GM19025 (cell line): Measurements from ENCODE around the gene NUMB.

Experiments used
- ATAC-seq: cut with Tn5 transposase; IDR thresholded peaks from one replicate; pipeline ENCODE4 v1.9.1; 2021; ENCODE audit warnings: mild to moderate bottlenecking, low read depth, moderate library complexity; ENCODE audit not compliant: unreplicated experiment

The NUMB gene

GRCh38 chr14:73264080-73264884, 194.1 kb downstream of the NUMB start:
- no peak for ATAC-seq

DNA sequence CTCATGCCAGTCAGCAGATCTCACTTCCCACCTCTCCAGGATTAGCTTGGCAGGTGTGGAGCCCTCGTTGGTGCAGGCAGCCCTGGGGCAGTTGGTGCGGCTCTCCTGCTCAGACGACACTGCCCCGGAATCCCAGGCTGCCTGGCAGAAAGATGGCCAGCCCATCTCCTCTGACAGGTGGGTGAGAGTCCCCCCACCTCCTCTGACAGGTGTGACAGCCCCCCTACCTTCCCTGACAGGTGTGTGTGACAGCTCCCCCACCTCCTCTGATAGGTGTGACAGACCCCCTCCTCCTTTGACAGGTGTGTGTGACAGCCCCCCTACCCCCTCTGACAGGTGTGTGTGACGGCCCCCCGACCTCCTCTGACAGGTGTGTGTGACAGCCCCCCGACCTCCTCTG, 194.7 kb downstream of the NUMB start:
- ATAC-seq: no peak

GRCh38 chr14:73262427-73263183, 195.7 kb downstream of the NUMB start:
- ATAC-seq: no peak

GRCh38 chr14:73261520-73262426, 196.6 kb downstream of the NUMB start:
- no peak for ATAC-seq

DNA sequence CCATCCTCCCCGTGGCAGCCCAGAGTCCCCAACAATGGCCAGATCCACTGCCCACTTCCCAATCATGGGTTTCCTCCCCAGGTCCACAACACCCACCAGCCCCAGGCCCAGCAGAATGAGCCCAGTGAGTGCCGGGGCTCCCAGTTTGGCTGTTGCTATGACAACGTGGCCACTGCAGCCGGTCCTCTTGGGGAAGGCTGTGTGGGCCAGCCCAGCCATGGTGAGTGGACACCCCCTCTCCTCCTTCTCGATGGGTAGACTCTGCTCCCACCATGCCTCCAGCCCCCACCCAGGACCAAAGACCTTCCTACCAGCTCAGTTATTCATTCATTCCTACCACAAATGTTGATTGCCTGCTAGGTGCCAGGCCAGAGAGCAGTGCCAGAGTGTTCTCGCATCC, 197.3 kb downstream of the NUMB start:
- no peak for ATAC-seq

DNA sequence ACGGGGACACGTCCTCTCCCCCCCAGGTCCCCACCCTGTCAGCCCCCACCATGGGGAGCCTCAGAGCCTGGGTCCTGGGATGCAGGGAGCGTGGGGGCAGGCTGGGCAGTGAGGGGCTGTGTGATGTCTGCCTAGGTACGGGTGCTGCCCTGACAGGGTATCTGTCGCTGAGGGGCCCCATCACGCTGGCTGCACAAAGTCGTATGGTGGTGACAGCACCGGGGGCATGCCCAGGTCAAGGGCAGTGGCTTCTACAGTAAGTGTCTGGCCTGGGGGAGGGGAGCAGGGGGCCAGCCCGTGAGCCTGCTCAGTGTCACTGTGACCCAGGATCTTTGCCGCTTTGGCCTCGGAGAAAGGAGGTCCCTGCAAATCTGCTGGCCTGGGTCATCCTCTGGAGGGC, 197.8 kb downstream of the NUMB start:
- no peak for ATAC-seq

DNA sequence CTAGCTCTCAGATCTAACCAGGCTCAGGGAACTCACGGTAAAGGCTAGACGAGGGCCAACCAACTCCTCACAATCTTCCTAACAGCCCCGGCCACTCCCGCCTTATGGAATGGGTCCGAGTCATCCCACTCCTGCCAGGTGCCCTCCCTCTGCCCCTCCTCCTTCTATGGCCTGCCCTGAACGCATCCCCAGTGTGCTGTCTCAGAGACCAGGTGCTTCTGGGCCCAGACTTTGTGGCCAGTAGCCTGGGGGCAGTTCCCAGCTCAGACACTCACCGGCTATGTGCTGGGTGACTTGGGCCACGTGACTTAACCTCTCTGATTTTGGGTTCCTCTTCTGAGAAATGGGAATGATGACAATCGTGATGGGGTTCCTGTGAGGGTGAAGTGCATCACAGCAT, 198.5 kb downstream of the NUMB start:
- no peak for ATAC-seq

DNA sequence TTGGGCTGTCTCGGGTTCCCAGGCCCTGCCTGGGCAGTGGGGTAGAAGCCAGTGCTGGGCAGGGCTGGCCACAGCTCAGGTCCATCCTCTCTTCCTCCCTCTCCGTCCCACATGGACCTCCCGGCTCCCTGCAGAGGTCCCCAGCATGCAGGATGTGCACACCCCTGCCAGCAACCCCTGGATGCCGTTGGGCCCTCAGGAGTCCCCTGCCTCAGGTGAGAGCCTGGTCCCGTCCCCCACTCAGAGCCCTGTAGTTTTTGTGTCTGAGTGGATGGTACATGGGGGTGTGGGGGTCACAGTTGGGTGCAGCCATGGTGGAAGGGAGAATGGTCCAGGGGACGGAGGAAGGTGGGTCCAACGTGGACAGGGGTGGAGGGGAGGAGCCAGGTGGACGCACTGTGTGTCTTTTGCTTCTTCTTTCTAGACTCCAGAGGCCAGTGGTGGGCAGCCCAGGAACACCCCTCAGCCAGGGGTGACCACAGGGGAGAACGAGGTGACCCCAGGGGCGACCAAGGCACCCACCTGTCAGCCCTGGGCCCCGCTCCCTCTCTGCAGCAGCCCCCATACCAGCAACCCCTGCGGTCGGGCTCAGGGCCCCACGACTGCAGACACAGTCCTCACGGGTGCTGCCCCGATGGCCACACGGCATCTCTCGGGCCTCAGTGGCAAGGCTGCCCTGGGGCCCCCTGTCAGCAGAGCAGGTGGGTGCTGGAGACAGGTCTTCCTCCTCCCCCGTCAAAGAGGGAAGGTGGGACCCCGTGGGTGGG, 199.3 kb downstream of the NUMB start:
- no peak for ATAC-seq

DNA sequence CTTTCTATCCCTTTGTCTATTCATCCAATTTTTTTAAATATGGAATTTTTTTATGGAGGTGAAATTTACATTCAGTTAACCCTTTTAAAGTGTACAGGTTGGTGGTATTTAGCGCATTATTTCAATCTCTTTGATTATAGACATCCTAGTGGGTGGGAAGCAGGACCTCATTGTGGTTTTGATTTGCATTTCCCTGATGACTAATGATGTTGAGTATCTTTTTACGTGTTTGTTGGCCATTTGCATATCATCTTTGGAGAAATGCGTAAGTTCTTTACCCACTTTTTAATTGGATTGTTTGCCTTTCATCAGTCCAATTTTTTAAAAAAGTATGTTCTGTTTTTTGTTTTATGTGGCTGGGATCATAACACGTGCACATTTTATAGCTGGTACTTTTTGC, 200.3 kb downstream of the NUMB start:
- no peak for ATAC-seq

DNA sequence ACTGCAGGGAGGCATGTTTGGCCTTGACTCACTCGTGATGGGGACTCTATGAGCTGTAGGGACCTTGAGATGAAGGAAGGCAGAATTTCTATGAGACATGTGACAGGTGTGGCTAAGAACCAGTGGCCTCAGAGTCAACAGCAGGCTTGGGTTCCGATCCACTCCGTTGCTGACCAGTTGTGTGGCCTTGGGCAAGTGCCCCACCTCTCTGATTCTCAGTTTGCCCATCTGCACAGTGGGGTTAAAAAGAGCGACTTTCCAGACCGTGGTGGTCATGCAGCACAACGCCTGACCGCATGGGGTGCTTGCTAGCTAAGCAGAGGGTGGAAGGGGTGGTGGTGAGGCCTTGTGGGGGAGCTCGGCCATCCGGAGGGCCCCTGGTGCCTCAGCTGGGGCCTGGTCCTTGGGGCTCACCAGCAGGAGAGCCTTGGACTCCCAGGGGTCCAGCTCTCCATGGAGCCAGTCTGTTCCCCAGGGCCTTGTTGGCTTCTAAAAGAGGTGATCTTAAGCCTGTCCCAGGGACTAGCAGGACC, 202.6 kb downstream of the NUMB start:
- ATAC-seq: no peak

GRCh38 chr14:73255005-73255400, 203.3 kb downstream of the NUMB start:
- ATAC-seq: no peak

DNA sequence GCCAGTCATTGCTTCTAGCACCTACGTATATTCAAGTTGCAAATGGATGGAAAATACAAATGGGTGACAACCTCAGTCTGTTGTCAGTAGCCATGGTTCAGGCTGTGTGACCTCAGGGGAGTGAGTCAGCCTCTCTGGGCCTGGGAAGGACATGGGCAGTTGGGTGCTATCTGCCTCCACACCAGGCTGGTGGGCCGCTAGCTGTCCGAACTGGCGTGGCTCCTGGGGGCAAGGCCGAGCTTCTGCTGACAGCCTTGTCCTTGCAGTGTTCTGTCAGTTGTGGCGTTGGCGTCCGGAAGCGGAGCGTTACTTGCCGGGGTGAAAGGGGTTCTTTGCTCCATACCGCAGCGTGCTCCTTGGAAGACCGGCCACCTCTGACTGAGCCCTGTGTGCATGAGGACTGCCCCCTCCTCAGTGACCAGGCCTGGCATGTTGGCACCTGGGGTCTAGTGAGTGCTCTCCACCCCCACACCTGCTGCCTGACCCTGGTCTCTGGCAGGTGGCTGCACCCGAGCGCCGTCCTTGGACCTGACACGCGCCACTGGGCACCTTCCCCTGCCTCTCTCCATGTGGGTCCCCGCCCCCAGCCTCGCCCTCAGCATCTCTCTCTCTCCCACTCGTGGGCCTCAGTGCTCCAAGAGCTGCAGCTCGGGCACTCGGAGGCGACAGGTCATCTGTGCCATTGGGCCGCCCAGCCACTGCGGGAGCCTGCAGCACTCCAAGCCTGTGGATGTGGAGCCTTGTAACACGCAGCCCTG, 203.9 kb downstream of the NUMB start:
- no peak for ATAC-seq

DNA sequence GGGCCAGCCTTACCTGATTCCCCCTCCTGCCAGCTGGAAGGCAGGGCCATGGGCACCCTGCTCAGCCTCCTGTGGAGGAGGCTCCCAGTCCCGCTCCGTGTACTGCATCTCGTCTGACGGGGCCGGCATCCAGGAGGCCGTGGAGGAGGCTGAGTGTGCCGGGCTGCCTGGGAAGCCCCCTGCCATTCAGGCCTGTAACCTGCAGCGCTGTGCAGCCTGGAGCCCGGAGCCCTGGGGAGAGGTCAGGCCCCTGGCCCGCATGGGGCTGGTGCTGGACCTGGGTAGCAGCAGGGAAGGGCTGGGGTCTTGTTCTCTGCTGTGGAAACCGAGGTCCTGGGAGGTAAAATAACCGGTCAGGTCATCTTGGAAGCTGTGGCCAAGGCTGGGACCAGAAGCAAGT, 204.6 kb downstream of the NUMB start:
- ATAC-seq: no peak

DNA sequence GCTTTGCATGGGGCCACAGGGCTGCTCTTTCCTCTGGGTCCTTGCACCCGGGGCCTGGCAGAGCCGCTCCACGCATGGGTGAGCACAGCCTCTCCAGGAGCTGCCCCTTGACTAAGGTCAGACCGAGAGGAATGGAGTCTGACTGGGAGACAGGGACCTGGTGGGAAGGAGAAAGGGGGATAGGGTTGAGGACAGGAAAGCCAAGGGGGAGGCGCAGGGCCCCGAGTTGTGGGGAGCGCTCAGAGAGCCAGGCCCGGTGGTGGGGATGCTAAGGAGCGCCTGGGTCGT, 205.1 kb downstream of the NUMB start:
- no peak for ATAC-seq

DNA sequence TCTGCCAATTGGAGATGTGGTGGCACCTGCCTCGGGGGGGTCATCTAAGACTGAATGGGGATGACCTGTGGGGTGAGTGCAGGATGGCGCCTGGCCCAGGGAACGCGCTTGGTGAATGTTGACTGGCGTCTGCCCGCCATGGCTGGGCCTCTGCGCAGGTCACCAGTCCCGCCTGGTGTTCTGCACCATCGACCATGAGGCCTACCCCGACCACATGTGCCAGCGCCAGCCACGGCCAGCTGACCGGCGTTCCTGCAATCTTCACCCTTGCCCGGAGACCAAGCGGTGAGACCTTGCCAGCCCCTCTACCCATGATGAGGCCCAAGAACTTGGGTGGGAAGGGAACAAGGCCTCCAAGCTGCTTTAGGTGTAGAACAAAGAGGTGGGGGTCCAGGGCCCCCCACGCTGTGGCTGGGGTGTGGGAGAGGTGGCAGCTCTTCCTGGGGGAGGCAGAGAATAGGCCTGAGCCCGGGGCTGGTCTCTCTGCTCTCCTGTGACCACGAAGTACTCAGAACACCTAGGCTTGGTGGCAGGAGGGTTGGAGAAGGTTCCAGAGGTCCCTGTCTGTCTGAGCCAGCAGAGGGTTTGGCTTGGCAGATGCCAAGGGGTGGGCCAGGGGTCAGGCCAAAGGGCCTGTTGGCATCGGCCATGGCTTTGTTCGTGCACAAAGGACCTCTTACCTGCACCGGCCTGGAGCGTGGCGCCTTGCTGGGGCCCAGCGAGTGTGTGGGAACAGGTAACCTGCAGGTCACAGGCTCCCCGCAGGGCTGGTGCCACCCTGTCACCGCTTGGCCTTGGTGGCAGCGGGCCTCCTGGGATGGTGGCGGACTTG, 205.6 kb downstream of the NUMB start:
- ATAC-seq: no peak

DNA sequence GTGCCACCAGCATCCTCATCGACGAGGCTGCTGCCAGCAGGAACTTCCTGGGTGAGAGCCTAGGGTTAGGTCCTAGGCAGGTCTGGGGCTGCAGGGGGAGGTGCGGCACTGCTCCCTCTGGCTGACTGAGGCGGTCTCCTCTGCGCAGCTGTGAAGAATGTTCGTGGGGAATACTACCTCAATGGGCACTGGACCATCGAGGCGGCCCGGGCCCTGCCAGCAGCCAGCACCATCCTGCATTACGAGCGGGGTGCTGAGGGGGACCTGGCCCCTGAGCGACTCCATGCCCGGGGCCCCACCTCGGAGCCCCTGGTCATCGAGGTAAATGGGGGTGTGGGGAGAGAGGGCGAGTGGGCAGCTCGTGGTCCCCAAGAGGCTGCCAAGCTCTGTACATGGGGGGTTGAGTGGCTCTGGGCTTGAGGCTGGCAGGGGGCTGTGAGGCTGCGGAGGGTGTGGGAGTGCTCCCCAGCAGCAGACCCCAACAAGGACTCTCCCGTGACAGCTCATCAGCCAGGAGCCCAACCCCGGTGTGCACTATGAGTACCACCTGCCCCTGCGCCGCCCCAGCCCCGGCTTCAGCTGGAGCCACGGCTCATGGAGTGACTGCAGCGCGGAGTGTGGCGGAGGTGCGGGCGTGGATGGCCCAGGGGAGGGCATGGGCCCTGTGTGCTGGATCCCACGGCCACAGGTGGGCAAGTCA, 206.7 kb downstream of the NUMB start:
- no peak for ATAC-seq

GRCh38 chr14:73250781-73251500, 207.4 kb downstream of the NUMB start:
- ATAC-seq: no peak
